ENCODE results near the gene TYW1. TPM values are rescaled to one million over a fixed set of nuclear protein-coding genes. Genes with fewer than 3 reads are reported as not detected.
A peak's percentile ranks its signal among the peaks of the same experiment; 100 is the strongest.
"Not testable (repeated sequence)": the region's sequence is repeated elsewhere in the genome, so short reads cannot be mapped to it uniquely, and the experiment has no call there.

Gene TYW1
- polyA plus RNA-seq, 6 donors from 2014 or later, result 14.7 to 29.2 (median 19.2) TPM

- peaks cover 35 to 39% of the 10 kb centered on the region in 2 donors for H3K36me3 Mint-ChIP-seq
- ATAC-seq (ENCODE audit: low read depth in 2 of 2), result not testable (repeated sequence)
Measured at GRCh38 chr7:67089261-67089660, 92.6 kb downstream of the TYW1 start.

GRCh38 chr7:67091053-67091452 lies 94.4 kb downstream of the TYW1 start:
- not testable (repeated sequence) for H3K27ac Mint-ChIP-seq; H3K4me3 Mint-ChIP-seq; DNase-seq; H3K27me3 Mint-ChIP-seq; H3K9me3 Mint-ChIP-seq; ATAC-seq (ENCODE audit: low read depth in 2 of 2); H3K4me1 Mint-ChIP-seq
- H3K36me3 Mint-ChIP-seq, result peaks cover 23 to 30% of the 10 kb centered on the region in 2 donors

More at GRCh38 chr7:67089261-67089660, 92.6 kb downstream of the TYW1 start:
- H3K4me3 Mint-ChIP-seq, H3K27me3 Mint-ChIP-seq, H3K27ac Mint-ChIP-seq, DNase-seq, H3K9me3 Mint-ChIP-seq, H3K4me1 Mint-ChIP-seq: not testable (repeated sequence)

- not testable (repeated sequence) for H3K9me3 Mint-ChIP-seq; DNase-seq; H3K4me1 Mint-ChIP-seq; H3K27me3 Mint-ChIP-seq; H3K4me3 Mint-ChIP-seq; H3K27ac Mint-ChIP-seq; ATAC-seq (ENCODE audit: low read depth in 2 of 2)
- peaks cover 19 to 30% of the 10 kb centered on the region in 2 donors for H3K36me3 Mint-ChIP-seq
Measured at GRCh38 chr7:67098031-67098430, 101.4 kb downstream of the TYW1 start.

GRCh38 chr7:67099406-67099805 lies 102.8 kb downstream of the TYW1 start:
- H3K4me1 Mint-ChIP-seq; ATAC-seq (ENCODE audit: low read depth in 2 of 2); H3K4me3 Mint-ChIP-seq; H3K9me3 Mint-ChIP-seq; H3K27ac Mint-ChIP-seq; H3K27me3 Mint-ChIP-seq; DNase-seq: not testable (repeated sequence)
- H3K36me3 Mint-ChIP-seq, result peaks cover 30 to 32% of the 10 kb centered on the region in 2 donors

GRCh38 chr7:67100038-67100437 lies 103.4 kb downstream of the TYW1 start:
- not testable (repeated sequence) for H3K27me3 Mint-ChIP-seq; ATAC-seq (ENCODE audit: low read depth in 2 of 2)

GRCh38 chr7:67100956-67101361 lies 104.3 kb downstream of the TYW1 start:
- no peak overlapping the region for H3K27ac Mint-ChIP-seq
- no peak for ATAC-seq (ENCODE audit: low read depth in 2 of 2)

More at GRCh38 chr7:67100038-67100437, 103.4 kb downstream of the TYW1 start:
- H3K4me1 Mint-ChIP-seq, DNase-seq, H3K4me3 Mint-ChIP-seq, H3K9me3 Mint-ChIP-seq: not testable (repeated sequence)
- H3K27ac Mint-ChIP-seq, result peak overlapping the region in 1 of 6 donors; percentile 90
- H3K36me3 Mint-ChIP-seq, result peaks cover 30 to 31% of the 10 kb centered on the region in 2 donors

GRCh38 chr7:67104937-67105336 lies 108.3 kb downstream of the TYW1 start:
- Mint-ChIP-seq H3K27ac (peak overlapping the region in 2 of 6 donors; percentile 26 to 87), H3K36me3 (peaks cover 15 to 35% of the 10 kb centered on the region in 2 donors)
- not testable (repeated sequence) for H3K9me3 Mint-ChIP-seq; H3K4me1 Mint-ChIP-seq; DNase-seq; H3K4me3 Mint-ChIP-seq; ATAC-seq (ENCODE audit: low read depth in 2 of 2); H3K27me3 Mint-ChIP-seq

More at GRCh38 chr7:67100956-67101361, 104.3 kb downstream of the TYW1 start:
- Mint-ChIP-seq H3K9me3 (peaks cover 0 to 3% (median 0%) of the 10 kb centered on the region in 7 donors), H3K4me1 (no peaks in the 10 kb centered on the region), H3K36me3 (peaks cover 31 to 35% of the 10 kb centered on the region in 2 donors), H3K27me3 (no peaks in the 10 kb centered on the region), H3K4me3 (no peak overlapping the region)
- DNase-seq, result no peak

- Mint-ChIP-seq H3K9me3 (peaks cover 0 to 1% (median 0%) of the 10 kb centered on the region in 7 donors), H3K4me3 (no peak overlapping the region), H3K36me3 (peaks cover 12 to 31% of the 10 kb centered on the region in 2 donors), H3K4me1 (no peaks in the 10 kb centered on the region), H3K27me3 (no peaks in the 10 kb centered on the region), H3K27ac (peak overlapping the region in 3 of 6 donors; percentile 16 to 51 (median 28))
- no peak for ATAC-seq (ENCODE audit: low read depth in 2 of 2)
- no peak for DNase-seq
Measured at GRCh38 chr7:67105377-67105776, 108.7 kb downstream of the TYW1 start.

GRCh38 chr7:67106255-67106654 lies 109.6 kb downstream of the TYW1 start:
- ATAC-seq (ENCODE audit: low read depth in 2 of 2); H3K9me3 Mint-ChIP-seq; H3K4me1 Mint-ChIP-seq; H3K4me3 Mint-ChIP-seq; DNase-seq; H3K27ac Mint-ChIP-seq; H3K27me3 Mint-ChIP-seq: not testable (repeated sequence)
- H3K36me3 Mint-ChIP-seq, result peaks cover 12 to 25% of the 10 kb centered on the region in 2 donors

GRCh38 chr7:67111342-67111741 lies 114.7 kb downstream of the TYW1 start:
- H3K4me1 Mint-ChIP-seq; H3K27ac Mint-ChIP-seq; DNase-seq; H3K27me3 Mint-ChIP-seq; H3K9me3 Mint-ChIP-seq; ATAC-seq (ENCODE audit: low read depth in 2 of 2); H3K4me3 Mint-ChIP-seq; H3K36me3 Mint-ChIP-seq: not testable (repeated sequence)

GRCh38 chr7:67114483-67115246 lies 118.0 kb downstream of the TYW1 start:
- not testable (repeated sequence) for H3K27me3 Mint-ChIP-seq; H3K9me3 Mint-ChIP-seq; H3K4me3 Mint-ChIP-seq; ATAC-seq (ENCODE audit: low read depth in 2 of 2); DNase-seq
- Mint-ChIP-seq H3K36me3 (peaks cover 11 to 16% of the 10 kb centered on the region in 2 donors), H3K4me1 (peaks cover 6 to 12% (median 6%) of the 10 kb centered on the region in 3 donors), H3K27ac (peak overlapping the region in 2 of 6 donors; percentile 41 to 42)

- H3K27ac Mint-ChIP-seq, result peak overlapping the region in 1 of 6 donors; percentile 16
- not testable (repeated sequence) for ATAC-seq (ENCODE audit: low read depth in 2 of 2); DNase-seq; H3K9me3 Mint-ChIP-seq; H3K4me3 Mint-ChIP-seq; H3K27me3 Mint-ChIP-seq
- peaks cover 6 to 12% (median 6%) of the 10 kb centered on the region in 3 donors for H3K4me1 Mint-ChIP-seq
- peaks cover 11 to 12% of the 10 kb centered on the region in 2 donors for H3K36me3 Mint-ChIP-seq
Measured at GRCh38 chr7:67120491-67120890, 123.9 kb downstream of the TYW1 start.

GRCh38 chr7:67128257-67128656 lies 131.6 kb downstream of the TYW1 start:
- not testable (repeated sequence) for DNase-seq; H3K9me3 Mint-ChIP-seq; H3K27me3 Mint-ChIP-seq; H3K36me3 Mint-ChIP-seq; ATAC-seq (ENCODE audit: low read depth in 2 of 2)
- peak overlapping the region; percentile 69 to 94 (median 80) for H3K4me3 Mint-ChIP-seq
- peaks cover 25 to 45% (median 44%) of the 10 kb centered on the region in 3 donors for H3K4me1 Mint-ChIP-seq
- peak overlapping the region; percentile 95 to 98 (median 96) for H3K27ac Mint-ChIP-seq

GRCh38 chr7:67130766-67131165 lies 134.1 kb downstream of the TYW1 start:
- DNase-seq, result not testable (repeated sequence)
- H3K4me3 Mint-ChIP-seq, result peak overlapping the region in 2 of 8 donors; percentile 23 to 73

More at GRCh38 chr7:67130766-67131165, 134.1 kb downstream of the TYW1 start:
- H3K9me3 Mint-ChIP-seq; ATAC-seq (ENCODE audit: low read depth in 2 of 2); H3K36me3 Mint-ChIP-seq; H3K27me3 Mint-ChIP-seq: not testable (repeated sequence)
- Mint-ChIP-seq H3K4me1 (peaks cover 25 to 50% (median 44%) of the 10 kb centered on the region in 3 donors), H3K27ac (peak overlapping the region; percentile 75 to 98 (median 86))

Measured in naive B cell (primary cell).